ENCODE measurements around the gene VWCE.
A peak's percentile ranks its signal among the peaks of the same experiment; 100 is the strongest.

VWCE gene

GRCh38 chr11:61328351-61328750, 33.2 kb upstream of the VWCE start:
- DNase-seq (ENCODE audit: low read depth in 3 of 3, low spot score in 1 of 3): no peak

DNA sequence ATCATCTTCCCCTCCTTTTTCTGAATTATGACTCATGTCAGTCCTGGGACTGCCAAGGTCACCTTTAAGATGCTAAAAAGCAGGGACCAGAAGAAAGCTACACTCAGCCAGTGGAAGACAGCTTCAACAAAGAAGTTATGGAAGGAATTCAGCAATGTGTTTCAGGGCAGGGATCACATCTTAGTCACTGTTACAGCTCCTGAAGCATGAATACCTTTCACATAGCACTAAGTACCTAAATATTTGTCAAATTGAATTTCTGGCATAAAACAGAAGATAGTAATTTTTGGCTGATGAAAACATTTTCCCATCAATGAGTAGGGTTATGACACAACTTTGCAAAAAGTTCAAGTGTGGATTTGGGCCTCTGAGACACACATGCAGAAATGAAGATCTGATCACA, 32.6 kb upstream of the VWCE start:
- DNase-seq (ENCODE audit: low read depth in 3 of 3, low spot score in 1 of 3): no peak

- DNase-seq (ENCODE audit: low read depth in 3 of 3, low spot score in 1 of 3): no peak
Measured at GRCh38 chr11:61325649-61326414, 30.7 kb upstream of the VWCE start.

GRCh38 chr11:61315260-61315659, 20.1 kb upstream of the VWCE start:
- no peak for DNase-seq (ENCODE audit: low read depth in 3 of 3, low spot score in 1 of 3)

GRCh38 chr11:61310749-61311148, 15.6 kb upstream of the VWCE start:
- DNase-seq (ENCODE audit: low read depth in 3 of 3, low spot score in 1 of 3): no peak

DNA sequence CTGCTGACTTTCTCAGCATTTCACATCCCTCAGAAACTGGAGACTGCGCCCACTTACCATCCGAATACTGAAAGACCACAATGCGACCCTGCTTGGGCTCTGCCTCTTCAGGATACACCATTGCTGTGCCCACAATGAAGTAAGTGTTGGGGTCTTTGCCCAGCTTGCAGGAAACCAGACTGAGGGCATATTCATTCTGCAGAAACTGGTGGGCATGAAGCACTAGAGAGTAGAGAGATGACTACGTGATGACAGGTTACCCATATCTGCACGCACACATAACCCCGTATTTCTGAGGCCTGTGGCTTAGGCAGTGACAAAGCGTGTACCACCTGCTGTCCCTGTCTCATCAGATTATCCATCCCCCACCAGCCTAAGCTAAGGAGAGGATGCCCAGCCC, 14.6 kb upstream of the VWCE start:
- DNase-seq (ENCODE audit: low read depth in 3 of 3, low spot score in 1 of 3): no peak

GRCh38 chr11:61309141-61309540, 14.0 kb upstream of the VWCE start:
- no peak for DNase-seq (ENCODE audit: low read depth in 3 of 3, low spot score in 1 of 3)

DNA sequence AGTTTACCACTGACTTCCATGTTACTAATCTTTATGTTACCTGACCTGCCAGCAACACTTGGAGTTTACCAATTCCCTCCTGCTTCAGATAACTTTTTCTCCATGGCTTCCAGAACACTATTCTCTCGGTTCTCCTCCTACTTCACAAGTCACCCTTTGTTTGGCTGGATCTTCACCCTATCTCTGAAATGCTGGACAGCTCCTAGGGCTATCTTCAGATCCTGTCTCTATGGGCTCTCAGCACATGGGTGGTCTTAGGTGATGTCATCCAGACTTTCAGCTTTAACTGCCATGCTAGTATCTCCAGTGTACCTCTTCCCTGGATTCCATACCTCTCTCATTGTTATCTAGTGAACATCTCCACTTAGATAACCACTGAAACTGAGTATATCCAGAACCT, 12.2 kb upstream of the VWCE start:
- DNase-seq (ENCODE audit: low read depth in 3 of 3, low spot score in 1 of 3): no peak

GRCh38 chr11:61306221-61306620, 11.1 kb upstream of the VWCE start:
- no peak for DNase-seq (ENCODE audit: low read depth in 3 of 3, low spot score in 1 of 3)

DNA sequence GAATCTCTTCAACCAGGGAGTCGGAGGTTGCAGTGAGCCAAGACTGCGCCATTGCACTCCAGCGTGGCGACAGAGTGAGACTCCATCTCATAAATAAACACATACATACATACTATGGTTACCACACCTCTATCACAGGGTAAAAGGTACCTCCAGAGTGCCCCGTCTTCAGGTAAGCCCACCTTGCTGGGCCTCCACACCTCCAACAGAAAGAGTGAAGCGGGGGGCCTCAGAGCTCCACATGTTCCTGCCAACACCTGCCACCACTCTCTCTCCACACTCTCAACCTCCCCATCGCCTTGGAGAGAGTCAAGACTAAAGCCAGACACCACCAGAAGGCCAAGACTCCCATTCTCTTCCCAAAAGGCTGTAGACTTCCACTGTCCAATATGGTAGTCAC, 10.3 kb upstream of the VWCE start:
- DNase-seq (ENCODE audit: low read depth in 3 of 3, low spot score in 1 of 3): no peak

GRCh38 chr11:61303725-61304124, 8.6 kb upstream of the VWCE start:
- no peak for DNase-seq (ENCODE audit: low read depth in 3 of 3, low spot score in 1 of 3)

- DNase-seq (ENCODE audit: low read depth in 3 of 3, low spot score in 1 of 3): no peak
Measured at GRCh38 chr11:61302550-61302949, 7.4 kb upstream of the VWCE start.

DNA sequence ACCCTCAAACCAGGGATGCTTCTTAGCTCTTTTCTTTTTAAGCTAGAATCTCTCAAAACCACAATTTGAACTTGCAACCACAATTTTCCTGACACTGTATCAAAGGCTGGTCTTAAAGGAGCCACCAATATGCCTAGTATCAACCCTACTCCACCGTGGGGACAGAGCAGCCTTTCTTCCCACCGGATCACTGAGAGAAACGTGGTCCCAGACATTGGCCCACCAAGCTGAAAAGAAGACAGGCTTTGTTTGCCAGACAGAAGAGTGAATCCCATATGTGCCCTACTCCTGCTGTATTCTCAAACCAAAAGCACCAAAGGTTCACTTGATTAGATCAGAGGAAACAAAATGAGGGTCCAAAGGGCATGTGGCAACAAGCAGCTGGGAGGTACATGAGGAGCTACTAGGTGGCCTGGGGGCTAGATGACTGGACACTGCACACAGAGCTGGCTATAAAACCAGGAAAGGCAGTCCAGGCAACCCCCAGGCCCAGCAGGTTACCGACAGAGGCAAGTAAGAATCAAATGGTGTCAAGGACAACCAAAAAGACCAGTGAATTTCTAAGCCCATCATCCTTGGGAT, 3.6 kb upstream of the VWCE start:
- DNase-seq (ENCODE audit: low read depth in 3 of 3, low spot score in 1 of 3): no peak

- DNase-seq (ENCODE audit: low read depth in 3 of 3, low spot score in 1 of 3): no peak
Measured at GRCh38 chr11:61297746-61298145, 2.6 kb upstream of the VWCE start.

DNA sequence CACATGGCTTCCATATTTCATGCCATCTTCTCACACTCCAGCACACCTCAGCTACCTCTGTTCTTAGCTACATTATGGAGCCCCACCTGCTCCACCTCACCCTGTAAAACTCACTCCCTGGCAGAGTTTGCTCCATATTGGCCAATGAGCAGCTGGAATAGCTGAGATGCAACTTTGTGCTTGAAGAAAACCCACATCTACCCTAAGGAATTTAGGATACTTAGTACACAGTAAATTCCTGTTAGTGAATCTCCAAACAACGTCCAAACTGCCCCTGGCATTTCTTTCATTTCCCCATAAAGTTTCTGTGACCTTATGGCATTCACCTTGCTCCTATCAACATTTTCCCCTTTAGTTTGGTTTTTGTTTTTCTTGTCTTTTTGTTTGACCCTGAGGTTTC, 2.2 kb upstream of the VWCE start:
- DNase-seq (ENCODE audit: low read depth in 3 of 3, low spot score in 1 of 3): no peak

GRCh38 chr11:61295596-61295926, 445 bp upstream of the VWCE start:
- DNase-seq (ENCODE audit: low read depth in 3 of 3, low spot score in 1 of 3): no peak

DNA sequence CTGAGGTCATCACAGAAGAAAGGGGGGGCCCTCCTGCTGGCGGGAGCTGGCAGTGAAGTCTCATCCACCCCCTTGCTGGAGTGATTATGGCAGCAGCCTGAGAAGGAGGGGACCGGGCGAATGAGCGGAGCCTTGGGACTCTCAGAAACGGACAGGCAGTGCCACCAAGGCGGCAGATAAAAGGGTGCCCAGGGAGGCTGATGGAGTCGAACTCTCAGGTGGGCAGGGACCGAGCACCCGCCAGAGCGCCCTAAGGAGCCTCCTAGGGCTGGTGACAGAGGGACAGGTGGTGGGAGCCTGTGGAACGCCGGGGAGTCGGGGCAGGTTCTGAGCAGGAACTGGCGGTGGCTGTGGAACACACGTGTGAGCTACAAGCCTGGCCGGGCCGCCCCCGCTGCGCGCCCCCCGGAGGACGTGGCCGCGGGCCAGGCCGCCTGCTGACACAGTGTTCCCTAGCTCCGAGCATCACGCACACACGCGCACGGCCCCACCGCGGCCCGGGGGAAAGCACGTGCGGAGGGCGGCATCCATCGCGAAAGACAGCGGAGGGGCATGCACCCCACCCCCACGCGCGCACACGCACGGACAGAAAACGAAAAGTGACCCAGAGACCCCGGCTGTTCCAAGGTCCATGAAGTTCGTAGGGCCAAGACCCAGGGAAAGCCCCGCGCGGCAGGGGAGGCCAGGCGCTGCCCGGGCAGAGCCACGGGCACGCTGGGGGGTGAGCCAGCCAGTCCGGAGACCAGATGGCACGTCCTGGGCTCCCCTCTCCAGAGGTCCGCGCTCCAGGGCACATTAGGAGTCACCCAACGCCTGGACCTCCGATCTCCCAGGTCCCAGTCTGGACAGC, 1.0 kb downstream of the VWCE start:
- peak in 1 of 3 donors; percentile 42 for DNase-seq (ENCODE audit: low read depth in 3 of 3, low spot score in 1 of 3)

DNA sequence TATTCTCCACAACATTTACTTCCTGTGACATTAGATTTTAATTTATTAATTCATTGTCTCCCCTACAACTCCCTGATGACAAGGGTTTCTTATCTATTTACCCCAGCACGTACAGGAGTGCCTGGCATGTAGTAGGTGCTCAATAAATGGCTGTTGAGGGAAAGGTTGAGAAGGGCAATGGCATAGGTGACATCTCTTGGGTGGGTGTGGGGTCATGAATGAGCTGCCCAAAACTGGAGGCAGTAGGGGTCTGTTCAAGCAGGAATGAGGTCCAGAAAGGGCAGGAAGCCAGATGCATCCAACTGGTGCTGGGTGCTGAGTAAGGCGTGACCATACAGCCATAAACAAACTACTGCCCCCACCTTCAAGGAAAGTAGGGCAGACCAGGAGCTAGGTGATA, 2.8 kb downstream of the VWCE start:
- DNase-seq (ENCODE audit: low read depth in 3 of 3, low spot score in 1 of 3): no peak

GRCh38 chr11:61290905-61291690, 4.0 kb downstream of the VWCE start:
- no peak for DNase-seq (ENCODE audit: low read depth in 3 of 3, low spot score in 1 of 3)

GRCh38 chr11:61287338-61287977, 7.7 kb downstream of the VWCE start:
- DNase-seq (ENCODE audit: low read depth in 3 of 3, low spot score in 1 of 3): no peak

DNA sequence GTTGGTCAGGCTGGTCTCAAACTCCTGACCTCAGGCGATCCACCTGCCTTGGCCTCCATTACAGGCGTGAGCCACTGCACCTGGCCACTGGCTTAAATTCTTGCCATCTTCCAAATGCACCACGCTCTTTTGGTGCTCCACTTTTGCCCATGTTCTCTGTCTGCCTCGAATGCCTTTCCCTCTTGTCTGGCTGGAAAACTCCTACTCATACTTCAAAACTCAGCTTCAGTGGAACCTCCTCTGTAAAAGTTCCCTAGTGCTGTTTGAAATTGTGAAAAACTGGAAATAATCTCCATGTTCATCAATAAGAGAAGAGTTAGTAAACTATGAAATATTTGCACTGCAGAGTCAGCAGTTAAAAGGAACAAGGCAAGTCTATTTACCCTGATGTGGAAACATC, 11.5 kb downstream of the VWCE start:
- no peak for DNase-seq (ENCODE audit: low read depth in 3 of 3, low spot score in 1 of 3)
